Measurements from ENCODE around the gene GTF2H3. TPM values are rescaled to one million over a fixed set of nuclear protein-coding genes. Genes with fewer than 3 reads are reported as not detected.
"Not testable (repeated sequence)": the region's sequence is repeated elsewhere in the genome, so short reads cannot be mapped to it uniquely, and the experiment has no call there.

GTF2H3 gene
- total RNA-seq, 5 donors from 2014 or later (not counting 1 experiment from before 2014, with no cell fraction given): 23.7 to 27.2 (median 24.9) TPM

DNA sequence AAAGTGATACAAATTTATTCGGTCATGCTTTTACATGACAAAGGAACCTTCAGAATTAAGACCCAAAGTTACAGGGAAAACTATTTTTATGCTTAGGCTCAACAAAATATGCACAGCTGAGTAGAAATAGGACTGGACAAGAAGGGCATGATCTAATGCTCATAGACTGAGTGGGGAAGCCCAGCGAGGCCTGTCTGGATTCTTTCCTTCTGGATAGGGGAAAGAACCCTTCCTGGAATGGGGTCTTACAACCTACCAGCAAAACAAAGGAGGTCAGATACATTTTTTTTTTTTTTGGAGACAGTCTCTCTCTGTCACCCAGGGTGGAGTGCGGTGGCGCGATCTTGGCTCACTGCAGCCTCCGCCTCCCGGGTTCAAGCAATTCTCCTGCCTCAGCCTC lies 33.9 kb upstream of the GTF2H3 start:
- POLR2A ChIA-PET: no interaction called here
- CTCF ChIA-PET: interaction anchor here in 1 of 2 donors (0.7 kb wide), 1 partner anchor 1266 kb away, joined by 3 read pairs; no protein-coding TSS in a partner anchor
- no peak overlapping the region for H3K4me3 ChIP-seq (ENCODE audit: control insufficient read depth in 1 of 2, extremely low read depth in 1 of 2, low read length in 1 of 2)
- H3K27ac Mint-ChIP-seq: peak overlapping the region in 1 of 2 donors; percentile 56
- DNase-seq (no peak), ATAC-seq (replicated peaks in 1 of 4) (no peak)
- H3K4me1 Mint-ChIP-seq: peaks cover 32 to 39% (median 35%) of the 10 kb centered on the region in 3 donors
- no peak overlapping the region for H3K27ac ChIP-seq (ENCODE audit: low read length)
- no peaks in the 10 kb centered on the region for H3K9me3 ChIP-seq
- no peaks in the 10 kb centered on the region for H3K9me3 Mint-ChIP-seq
- H3K4me1 ChIP-seq (ENCODE audit: control insufficient read depth in 1 of 2, extremely low read depth in 1 of 2, insufficient read depth in 2 of 2, low read length in 2 of 2): peaks cover 7 to 28% of the 10 kb centered on the region in 2 experiments
- H3K36me3 ChIP-seq (ENCODE audit: control insufficient read depth in 2 of 2, extremely low read depth in 1 of 2, insufficient read depth in 1 of 2, low read length in 1 of 2): peaks cover 8 to 30% of the 10 kb centered on the region in 2 donors
- no peaks in the 10 kb centered on the region for H3K27me3 Mint-ChIP-seq
- H3K4me3 Mint-ChIP-seq: peak overlapping the region; percentile 17 to 43 (median 29)
- H3K36me3 Mint-ChIP-seq: peaks cover 12% of the 10 kb centered on the region
- no peaks in the 10 kb centered on the region for H3K27me3 ChIP-seq (replicated peaks in 1 of 2; ENCODE audit: control insufficient read depth in 2 of 2, extremely low read depth in 1 of 2, insufficient read depth in 2 of 2, low read length in 1 of 2)
- WGBS (ENCODE audit: insufficient coverage): 100% methylated on average over 2 of the region's 7 CpGs

- H3K27ac Mint-ChIP-seq: peak within 1 kb of the TSS; percentile 90 to 94
- under 1% methylated on average over 79 of the region's 81 CpGs for WGBS (ENCODE audit: insufficient coverage)
- POLR2A ChIA-PET: interaction anchor here (0.5 to 1.2 kb wide), 4 partner anchors 144 to 1357 kb away, joined by 3 to 5 read pairs (median 3); partner anchors contain the start of gene SNRNP35 (in 1 of the 2)
- Histone ChIP-seq H3K4me1 (ENCODE audit: control insufficient read depth in 1 of 2, extremely low read depth in 1 of 2, insufficient read depth in 2 of 2, low read length in 2 of 2) (peaks cover 7 to 28% of the 10 kb centered on the region in 2 experiments), H3K9me3 (no peaks in the 10 kb centered on the region), H3K4me3 (ENCODE audit: control insufficient read depth in 1 of 2, extremely low read depth in 1 of 2, low read length in 1 of 2) (peak within 1 kb of the TSS; percentile 92 to 94), H3K27me3 (replicated peaks in 1 of 2; ENCODE audit: control insufficient read depth in 2 of 2, extremely low read depth in 1 of 2, insufficient read depth in 2 of 2, low read length in 1 of 2) (no peaks in the 10 kb centered on the region), H3K36me3 (ENCODE audit: control insufficient read depth in 2 of 2, extremely low read depth in 1 of 2, insufficient read depth in 1 of 2, low read length in 1 of 2) (peaks cover 13 to 30% of the 10 kb centered on the region in 2 donors), H3K27ac (ENCODE audit: low read length) (peak within 1 kb of the TSS; percentile 82)
- ATAC-seq (replicated peaks in 1 of 4): peak; percentile 94 to 97 (median 96)
- H3K4me3 Mint-ChIP-seq: peak within 1 kb of the TSS; percentile 93 to 99 (median 97)
- DNase-seq: peak; percentile 74 to 93 (median 83)
- H3K27me3 Mint-ChIP-seq: no peaks in the 10 kb centered on the region
- CTCF ChIA-PET: interaction anchor here (1.0 to 1.1 kb wide), 3 partner anchors 19 to 808 kb away, joined by 4 to 5 read pairs (median 4); no protein-coding TSS in a partner anchor
- peaks cover 7% of the 10 kb centered on the region for H3K36me3 Mint-ChIP-seq
- H3K9me3 Mint-ChIP-seq: no peaks in the 10 kb centered on the region
- peaks cover 32 to 37% (median 37%) of the 10 kb centered on the region in 3 donors for H3K4me1 Mint-ChIP-seq
These were observed 31.8 kb upstream of the GTF2H3 start, which contains the start of gene DDX55 for GRCh38 chr12:123601602-123602489. DDX55 (plus strand) TSS chr12:123602099; CDS start chr12:123602149, 50 bp downstream.

- H3K4me3 Mint-ChIP-seq: peak overlapping the region; percentile 93 to 99 (median 97)
- peak overlapping the region; percentile 92 to 94 for H3K4me3 ChIP-seq (ENCODE audit: control insufficient read depth in 1 of 2, extremely low read depth in 1 of 2, low read length in 1 of 2)
- 12% methylated on average over 7 of the region's 7 CpGs for WGBS (ENCODE audit: insufficient coverage)
- H3K9me3 ChIP-seq: no peaks in the 10 kb centered on the region
- no peaks in the 10 kb centered on the region for H3K9me3 Mint-ChIP-seq
- no peaks in the 10 kb centered on the region for H3K27me3 Mint-ChIP-seq
- ChIA-PET POLR2A (interaction anchor here (0.5 to 1.2 kb wide), 5 partner anchors 145 to 1358 kb away, joined by 3 to 5 read pairs (median 3); partner anchors contain the start of gene SNRNP35 (in 2 of the 2)), CTCF (interaction anchor here (0.9 to 1.1 kb wide), 4 partner anchors 20 to 809 kb away, joined by 3 to 5 read pairs (median 4); no protein-coding TSS in a partner anchor)
- peaks cover 13 to 30% of the 10 kb centered on the region in 2 donors for H3K36me3 ChIP-seq (ENCODE audit: control insufficient read depth in 2 of 2, extremely low read depth in 1 of 2, insufficient read depth in 1 of 2, low read length in 1 of 2)
- H3K36me3 Mint-ChIP-seq: peaks cover 11% of the 10 kb centered on the region
- peak overlapping the region; percentile 77 to 94 for H3K27ac Mint-ChIP-seq
- ATAC-seq (replicated peaks in 1 of 4): no peak
- H3K4me1 ChIP-seq (ENCODE audit: control insufficient read depth in 1 of 2, extremely low read depth in 1 of 2, insufficient read depth in 2 of 2, low read length in 2 of 2): peaks cover 7 to 28% of the 10 kb centered on the region in 2 experiments
- peak overlapping the region; percentile 50 for H3K27ac ChIP-seq (ENCODE audit: low read length)
- H3K4me1 Mint-ChIP-seq: peaks cover 32 to 37% (median 37%) of the 10 kb centered on the region in 3 donors
- peak in 1 of 35 experiments; percentile 16 for DNase-seq
- no peaks in the 10 kb centered on the region for H3K27me3 ChIP-seq (replicated peaks in 1 of 2; ENCODE audit: control insufficient read depth in 2 of 2, extremely low read depth in 1 of 2, insufficient read depth in 2 of 2, low read length in 1 of 2)
These were observed 30.9 kb upstream of the GTF2H3 start for GRCh38 chr12:123602651-123603195.

DNA sequence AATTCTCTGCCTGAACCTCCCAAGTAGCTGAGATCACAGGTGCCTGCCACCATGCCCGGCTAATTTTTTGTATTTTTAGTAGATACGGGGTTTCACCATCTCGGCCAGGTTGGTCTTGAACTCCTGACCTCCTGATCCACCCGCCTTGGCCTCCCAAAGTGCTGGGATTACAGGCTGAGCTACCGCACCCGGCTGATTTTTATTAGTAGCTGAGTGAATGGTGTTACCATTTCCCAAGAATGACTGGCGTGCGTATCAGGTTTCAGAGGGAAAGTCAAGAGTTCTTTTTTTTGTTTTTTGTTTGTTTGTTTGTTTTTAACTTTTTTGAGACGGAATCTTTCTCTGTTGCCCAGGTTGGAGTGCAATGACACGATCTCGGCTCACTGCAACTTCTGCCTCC lies 30.1 kb upstream of the GTF2H3 start:
- Mint-ChIP-seq H3K4me3 (peak overlapping the region; percentile 31 to 99 (median 93)), H3K4me1 (peaks cover 32 to 37% (median 37%) of the 10 kb centered on the region in 3 donors), H3K36me3 (peaks cover 19% of the 10 kb centered on the region)
- Histone ChIP-seq H3K4me1 (ENCODE audit: control insufficient read depth in 1 of 2, extremely low read depth in 1 of 2, insufficient read depth in 2 of 2, low read length in 2 of 2) (peaks cover 7 to 28% of the 10 kb centered on the region in 2 experiments), H3K36me3 (ENCODE audit: control insufficient read depth in 2 of 2, extremely low read depth in 1 of 2, insufficient read depth in 1 of 2, low read length in 1 of 2) (peaks cover 13 to 36% of the 10 kb centered on the region in 2 donors)
- POLR2A ChIA-PET; H3K27me3 Mint-ChIP-seq; H3K27me3 ChIP-seq (replicated peaks in 1 of 2; ENCODE audit: control insufficient read depth in 2 of 2, extremely low read depth in 1 of 2, insufficient read depth in 2 of 2, low read length in 1 of 2); H3K27ac Mint-ChIP-seq; H3K27ac ChIP-seq (ENCODE audit: low read length); H3K4me3 ChIP-seq (ENCODE audit: control insufficient read depth in 1 of 2, extremely low read depth in 1 of 2, low read length in 1 of 2); H3K9me3 ChIP-seq; ATAC-seq (replicated peaks in 1 of 4); H3K9me3 Mint-ChIP-seq; DNase-seq: not testable (repeated sequence)
- 97% methylated on average over 8 of the region's 11 CpGs for WGBS (ENCODE audit: insufficient coverage)
- CTCF ChIA-PET: interaction anchor here in 1 of 2 donors (0.5 kb wide), 1 partner anchor 9 kb away, joined by 4 read pairs; no protein-coding TSS in a partner anchor

- ChIA-PET POLR2A (no interaction called here), CTCF (no interaction called here)
- H3K36me3 Mint-ChIP-seq: peaks cover 47% of the 10 kb centered on the region
- peaks cover 4 to 13% of the 10 kb centered on the region in 2 experiments for H3K4me1 ChIP-seq (ENCODE audit: control insufficient read depth in 1 of 2, extremely low read depth in 1 of 2, insufficient read depth in 2 of 2, low read length in 2 of 2)
- H3K27me3 Mint-ChIP-seq: no peaks in the 10 kb centered on the region
- H3K4me1 Mint-ChIP-seq: peaks cover 12 to 21% (median 16%) of the 10 kb centered on the region in 3 donors
- no peak overlapping the region for H3K27ac Mint-ChIP-seq
- peaks cover 12 to 75% of the 10 kb centered on the region in 2 donors for H3K36me3 ChIP-seq (ENCODE audit: control insufficient read depth in 2 of 2, extremely low read depth in 1 of 2, insufficient read depth in 1 of 2, low read length in 1 of 2)
- no peak for DNase-seq
- no peaks in the 10 kb centered on the region for H3K9me3 ChIP-seq
- no peak overlapping the region for H3K27ac ChIP-seq (ENCODE audit: low read length)
- no peaks in the 10 kb centered on the region for H3K9me3 Mint-ChIP-seq
- H3K4me3 Mint-ChIP-seq: no peak overlapping the region
- 90% methylated on average over 3 of the region's 4 CpGs for WGBS (ENCODE audit: insufficient coverage)
- H3K4me3 ChIP-seq (ENCODE audit: control insufficient read depth in 1 of 2, extremely low read depth in 1 of 2, low read length in 1 of 2): no peak overlapping the region
- H3K27me3 ChIP-seq (replicated peaks in 1 of 2; ENCODE audit: control insufficient read depth in 2 of 2, extremely low read depth in 1 of 2, insufficient read depth in 2 of 2, low read length in 1 of 2): no peaks in the 10 kb centered on the region
- ATAC-seq (replicated peaks in 1 of 4): no peak
These were observed 25.9 kb upstream of the GTF2H3 start for GRCh38 chr12:123607756-123608155.

- Histone ChIP-seq H3K9me3 (no peaks in the 10 kb centered on the region), H3K27ac (ENCODE audit: low read length) (no peak overlapping the region), H3K36me3 (ENCODE audit: control insufficient read depth in 2 of 2, extremely low read depth in 1 of 2, insufficient read depth in 1 of 2, low read length in 1 of 2) (peaks cover 14 to 79% of the 10 kb centered on the region in 2 donors), H3K4me3 (ENCODE audit: control insufficient read depth in 1 of 2, extremely low read depth in 1 of 2, low read length in 1 of 2) (no peak overlapping the region), H3K4me1 (ENCODE audit: control insufficient read depth in 1 of 2, extremely low read depth in 1 of 2, insufficient read depth in 2 of 2, low read length in 2 of 2) (peaks cover 0 to 9% of the 10 kb centered on the region in 2 experiments), H3K27me3 (replicated peaks in 1 of 2; ENCODE audit: control insufficient read depth in 2 of 2, extremely low read depth in 1 of 2, insufficient read depth in 2 of 2, low read length in 1 of 2) (no peaks in the 10 kb centered on the region)
- Mint-ChIP-seq H3K27me3 (no peaks in the 10 kb centered on the region), H3K4me3 (no peak overlapping the region), H3K4me1 (peaks cover 7 to 17% (median 12%) of the 10 kb centered on the region in 3 donors), H3K36me3 (peaks cover 49% of the 10 kb centered on the region), H3K27ac (no peak overlapping the region), H3K9me3 (no peaks in the 10 kb centered on the region)
- ATAC-seq (replicated peaks in 1 of 4) (no peak), DNase-seq (no peak)
- CTCF ChIA-PET: no interaction called here
- 96% methylated on average over 4 of the region's 8 CpGs for WGBS (ENCODE audit: insufficient coverage)
- POLR2A ChIA-PET: no interaction called here
These were observed 25.4 kb upstream of the GTF2H3 start for GRCh38 chr12:123608182-123608581.
